ENCODE data around the gene TAMALIN. TPM values are rescaled to one million over a fixed set of nuclear protein-coding genes. Genes with fewer than 3 reads are reported as not detected.

The TAMALIN gene
- total and polyA plus RNA-seq, 2 experiments from 2014 or later: 0.34 to 3.0 TPM

DNA sequence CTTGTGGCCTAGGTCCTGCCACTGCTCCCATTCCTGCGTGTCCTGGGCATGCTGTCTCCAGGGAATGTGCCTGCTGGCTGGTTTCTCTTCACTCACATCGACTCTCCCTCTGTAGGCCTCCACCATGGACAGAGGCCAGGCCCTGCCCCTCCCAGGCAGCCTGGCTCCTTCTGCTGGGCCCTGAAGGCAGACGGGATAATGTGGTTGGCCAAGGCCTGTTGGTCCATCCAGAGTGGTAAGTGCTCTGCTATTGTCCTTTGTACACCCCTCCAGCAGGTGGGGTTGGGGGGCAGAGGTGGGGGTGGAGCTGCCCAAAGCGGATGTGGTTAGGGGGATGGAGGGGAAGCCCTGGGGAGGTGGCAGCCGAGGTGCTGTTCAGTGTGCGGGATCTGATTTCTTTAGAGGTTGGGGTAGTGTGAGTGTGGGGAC, 35.0 kb downstream of the TAMALIN start:
- Histone ChIP-seq H3K27me3 (ENCODE audit: insufficient read depth) (peaks cover 17% of the 10 kb centered on the region), H3K79me2 (replicated peaks; ENCODE audit: insufficient read depth) (peaks cover 15% of the 10 kb centered on the region), H3K4me2 (no peak overlapping the region), H4K20me1 (replicated peaks; ENCODE audit: insufficient read depth) (peaks cover 12% of the 10 kb centered on the region), H2AFZ (no peak overlapping the region), H3K9me2 (ENCODE audit: insufficient read depth) (no peaks in the 10 kb centered on the region), H3K36me3 (ENCODE audit: insufficient read depth) (no peaks in the 10 kb centered on the region), H3K4me1 (ENCODE audit: insufficient read depth) (peaks cover 7% of the 10 kb centered on the region; the same call in 1 of the 2 replicates), H3F3A (replicated peaks; ENCODE audit: low read depth) (peaks cover 7% of the 10 kb centered on the region), H3K4me3 (no peak overlapping the region), H3K27ac (ENCODE audit: low read depth) (no peak overlapping the region)
- no peak overlapping the region for H3K4me3 Mint-ChIP-seq
- peaks cover 12% of the 10 kb centered on the region for H3K27me3 Mint-ChIP-seq (ENCODE audit: insufficient read depth, low read depth, poor library complexity)
- H3K27ac Mint-ChIP-seq: no peak overlapping the region; the same call in 1 of the 2 replicates
- H3K4me1 Mint-ChIP-seq: peaks cover 17% of the 10 kb centered on the region
- peaks cover 8% of the 10 kb centered on the region; the same call in 2 of the 3 replicates for H3K36me3 Mint-ChIP-seq (ENCODE audit: low read depth)
- no peaks in the 10 kb centered on the region for H3K9me3 Mint-ChIP-seq
- ATAC-seq (peak; percentile 68), DNase-seq (ENCODE audit: low spot score) (peak; percentile 56)
- TF ChIP-seq, protein P1, sequence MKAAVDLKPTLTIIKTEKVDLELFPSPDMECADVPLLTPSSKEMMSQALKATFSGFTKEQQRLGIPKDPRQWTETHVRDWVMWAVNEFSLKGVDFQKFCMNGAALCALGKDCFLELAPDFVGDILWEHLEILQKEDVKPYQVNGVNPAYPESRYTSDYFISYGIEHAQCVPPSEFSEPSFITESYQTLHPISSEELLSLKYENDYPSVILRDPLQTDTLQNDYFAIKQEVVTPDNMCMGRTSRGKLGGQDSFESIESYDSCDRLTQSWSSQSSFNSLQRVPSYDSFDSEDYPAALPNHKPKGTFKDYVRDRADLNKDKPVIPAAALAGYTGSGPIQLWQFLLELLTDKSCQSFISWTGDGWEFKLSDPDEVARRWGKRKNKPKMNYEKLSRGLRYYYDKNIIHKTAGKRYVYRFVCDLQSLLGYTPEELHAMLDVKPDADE (IDR thresholded peaks at IDR 0.05): no peak
- TF ChIP-seq POLR2AphosphoS5 (IDR thresholded peaks at IDR 0.05; ENCODE audit: low read depth) (no peak), ZNF114 (CRISPR knock-in tag; IDR thresholded peaks at IDR 0.05) (no peak), EZH2phosphoT487 (IDR thresholded peaks at IDR 0.05; ENCODE audit: unreplicated experiment) (no peak), STAT1 (IDR thresholded peaks at IDR 0.05; ENCODE audit: unreplicated experiment) (no peak), ZNF331 (CRISPR knock-in tag; IDR thresholded peaks at IDR 0.05; ENCODE audit: low read depth) (no peak), JUNB (IDR thresholded peaks at IDR 0.05; ENCODE audit: unreplicated experiment) (no peak), NANOG (IDR thresholded peaks at IDR 0.05; ENCODE audit: borderline replicate concordance) (no peak), EZH2 (IDR thresholded peaks at IDR 0.05; ENCODE audit: low read depth, unreplicated experiment) (no peak), CREB1 (CRISPR knock-in tag; IDR thresholded peaks at IDR 0.05; ENCODE audit: low read depth) (no peak), REST (IDR thresholded peaks at IDR 0.05; ENCODE audit: unreplicated experiment) (peak; percentile 85)
- TF ChIP-seq, protein P2, sequence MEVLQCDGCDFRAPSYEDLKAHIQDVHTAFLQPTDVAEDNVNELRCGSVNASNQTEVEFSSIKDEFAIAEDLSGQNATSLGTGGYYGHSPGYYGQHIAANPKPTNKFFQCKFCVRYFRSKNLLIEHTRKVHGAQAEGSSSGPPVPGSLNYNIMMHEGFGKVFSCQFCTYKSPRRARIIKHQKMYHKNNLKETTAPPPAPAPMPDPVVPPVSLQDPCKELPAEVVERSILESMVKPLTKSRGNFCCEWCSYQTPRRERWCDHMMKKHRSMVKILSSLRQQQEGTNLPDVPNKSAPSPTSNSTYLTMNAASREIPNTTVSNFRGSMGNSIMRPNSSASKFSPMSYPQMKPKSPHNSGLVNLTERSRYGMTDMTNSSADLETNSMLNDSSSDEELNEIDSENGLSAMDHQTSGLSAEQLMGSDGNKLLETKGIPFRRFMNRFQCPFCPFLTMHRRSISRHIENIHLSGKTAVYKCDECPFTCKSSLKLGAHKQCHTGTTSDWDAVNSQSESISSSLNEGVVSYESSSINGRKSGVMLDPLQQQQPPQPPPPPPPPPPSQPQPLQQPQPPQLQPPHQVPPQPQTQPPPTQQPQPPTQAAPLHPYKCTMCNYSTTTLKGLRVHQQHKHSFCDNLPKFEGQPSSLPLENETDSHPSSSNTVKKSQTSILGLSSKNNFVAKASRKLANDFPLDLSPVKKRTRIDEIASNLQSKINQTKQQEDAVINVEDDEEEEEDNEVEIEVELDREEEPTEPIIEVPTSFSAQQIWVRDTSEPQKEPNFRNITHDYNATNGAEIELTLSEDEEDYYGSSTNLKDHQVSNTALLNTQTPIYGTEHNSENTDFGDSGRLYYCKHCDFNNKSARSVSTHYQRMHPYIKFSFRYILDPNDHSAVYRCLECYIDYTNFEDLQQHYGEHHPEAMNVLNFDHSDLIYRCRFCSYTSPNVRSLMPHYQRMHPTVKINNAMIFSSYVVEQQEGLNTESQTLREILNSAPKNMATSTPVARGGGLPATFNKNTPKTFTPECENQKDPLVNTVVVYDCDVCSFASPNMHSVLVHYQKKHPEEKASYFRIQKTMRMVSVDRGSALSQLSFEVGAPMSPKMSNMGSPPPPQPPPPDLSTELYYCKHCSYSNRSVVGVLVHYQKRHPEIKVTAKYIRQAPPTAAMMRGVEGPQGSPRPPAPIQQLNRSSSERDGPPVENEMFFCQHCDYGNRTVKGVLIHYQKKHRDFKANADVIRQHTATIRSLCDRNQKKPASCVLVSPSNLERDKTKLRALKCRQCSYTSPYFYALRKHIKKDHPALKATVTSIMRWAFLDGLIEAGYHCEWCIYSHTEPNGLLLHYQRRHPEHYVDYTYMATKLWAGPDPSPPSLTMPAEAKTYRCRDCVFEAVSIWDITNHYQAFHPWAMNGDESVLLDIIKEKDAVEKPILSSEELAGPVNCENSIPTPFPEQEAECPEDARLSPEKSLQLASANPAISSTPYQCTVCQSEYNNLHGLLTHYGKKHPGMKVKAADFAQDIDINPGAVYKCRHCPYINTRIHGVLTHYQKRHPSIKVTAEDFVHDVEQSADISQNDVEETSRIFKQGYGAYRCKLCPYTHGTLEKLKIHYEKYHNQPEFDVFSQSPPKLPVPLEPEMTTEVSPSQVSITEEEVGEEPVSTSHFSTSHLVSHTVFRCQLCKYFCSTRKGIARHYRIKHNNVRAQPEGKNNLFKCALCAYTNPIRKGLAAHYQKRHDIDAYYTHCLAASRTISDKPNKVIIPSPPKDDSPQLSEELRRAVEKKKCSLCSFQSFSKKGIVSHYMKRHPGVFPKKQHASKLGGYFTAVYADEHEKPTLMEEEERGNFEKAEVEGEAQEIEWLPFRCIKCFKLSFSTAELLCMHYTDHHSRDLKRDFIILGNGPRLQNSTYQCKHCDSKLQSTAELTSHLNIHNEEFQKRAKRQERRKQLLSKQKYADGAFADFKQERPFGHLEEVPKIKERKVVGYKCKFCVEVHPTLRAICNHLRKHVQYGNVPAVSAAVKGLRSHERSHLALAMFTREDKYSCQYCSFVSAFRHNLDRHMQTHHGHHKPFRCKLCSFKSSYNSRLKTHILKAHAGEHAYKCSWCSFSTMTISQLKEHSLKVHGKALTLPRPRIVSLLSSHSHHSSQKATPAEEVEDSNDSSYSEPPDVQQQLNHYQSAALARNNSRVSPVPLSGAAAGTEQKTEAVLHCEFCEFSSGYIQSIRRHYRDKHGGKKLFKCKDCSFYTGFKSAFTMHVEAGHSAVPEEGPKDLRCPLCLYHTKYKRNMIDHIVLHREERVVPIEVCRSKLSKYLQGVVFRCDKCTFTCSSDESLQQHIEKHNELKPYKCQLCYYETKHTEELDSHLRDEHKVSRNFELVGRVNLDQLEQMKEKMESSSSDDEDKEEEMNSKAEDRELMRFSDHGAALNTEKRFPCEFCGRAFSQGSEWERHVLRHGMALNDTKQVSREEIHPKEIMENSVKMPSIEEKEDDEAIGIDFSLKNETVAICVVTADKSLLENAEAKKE (CRISPR knock-in tag; IDR thresholded peaks at IDR 0.05): no peak
- TF ChIP-seq, protein P3, sequence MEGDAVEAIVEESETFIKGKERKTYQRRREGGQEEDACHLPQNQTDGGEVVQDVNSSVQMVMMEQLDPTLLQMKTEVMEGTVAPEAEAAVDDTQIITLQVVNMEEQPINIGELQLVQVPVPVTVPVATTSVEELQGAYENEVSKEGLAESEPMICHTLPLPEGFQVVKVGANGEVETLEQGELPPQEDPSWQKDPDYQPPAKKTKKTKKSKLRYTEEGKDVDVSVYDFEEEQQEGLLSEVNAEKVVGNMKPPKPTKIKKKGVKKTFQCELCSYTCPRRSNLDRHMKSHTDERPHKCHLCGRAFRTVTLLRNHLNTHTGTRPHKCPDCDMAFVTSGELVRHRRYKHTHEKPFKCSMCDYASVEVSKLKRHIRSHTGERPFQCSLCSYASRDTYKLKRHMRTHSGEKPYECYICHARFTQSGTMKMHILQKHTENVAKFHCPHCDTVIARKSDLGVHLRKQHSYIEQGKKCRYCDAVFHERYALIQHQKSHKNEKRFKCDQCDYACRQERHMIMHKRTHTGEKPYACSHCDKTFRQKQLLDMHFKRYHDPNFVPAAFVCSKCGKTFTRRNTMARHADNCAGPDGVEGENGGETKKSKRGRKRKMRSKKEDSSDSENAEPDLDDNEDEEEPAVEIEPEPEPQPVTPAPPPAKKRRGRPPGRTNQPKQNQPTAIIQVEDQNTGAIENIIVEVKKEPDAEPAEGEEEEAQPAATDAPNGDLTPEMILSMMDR (conservative IDR thresholded peaks at IDR 0.05; ENCODE audit: low read depth in 2 of 2): 0 out of 4 replicates have a peak, but pooled peaks of 1 of the 2 experiments have one; percentile 10
